IMR-90 (cell line): Measurements from ENCODE around the gene BAZ2A. TPM values are rescaled to one million over a fixed set of nuclear protein-coding genes. Genes with fewer than 3 reads are reported as not detected.

ENCODE experiments used
- ATAC-seq: fragments of 200-7000 bp; cut with Tn5 transposase; 2 replicates; pipeline ENCODE4 v1.9.1; 2020; ENCODE audit warnings: low read depth, mild to moderate bottlenecking, moderate library complexity
- BruUV-seq: library from RNA; stranded (reverse); fragments of 400-500 nt; replicated peaks from 2 replicates; lab custom pipeline; 2021; lab: Mats Ljungman, UMichigan
- CTCF ChIA-PET: fragments of 300-600 bp; formaldehyde crosslinking; extraction: SDS; loops from one replicate; lab custom pipeline; 2021; ENCODE audit warnings: antibody characterized with exemption; lab: Yijun Ruan, JAX
- POLR2A ChIA-PET: fragments of 300-600 bp; sonication (Branson Sonifier 250); formaldehyde crosslinking; loops from one replicate; lab custom pipeline; 2022; ENCODE audit warnings: antibody characterized with exemption; ENCODE audit not compliant: unreplicated experiment; lab: Charles Lee
- DNase-seq: peaks from one replicate; pipeline ENCODE4 v3.0.0; 2013
- H2AFZ ChIP-seq: replicated peaks from 2 replicates; pipeline ENCODE3; 2013; ENCODE audit warnings: low read length, mild to moderate bottlenecking; ENCODE audit not compliant: poor library complexity
- H2AK5ac ChIP-seq: 2 replicates; pipeline ENCODE4 v1.6.1; 2013; ENCODE audit warnings: low read depth, low read length, inconsistent platforms
- H2AK9ac ChIP-seq: replicated peaks from 2 replicates; pipeline ENCODE3; 2013; ENCODE audit warnings: mild to moderate bottlenecking, low read depth, low read length, moderate library complexity; ENCODE audit not compliant: poor library complexity
- H2BK120ac ChIP-seq: 2 replicates; pipeline ENCODE4 v1.6.1; 2013; ENCODE audit warnings: low read depth, low read length, inconsistent platforms
- H2BK15ac ChIP-seq: 3 replicates; pipeline ENCODE4 v1.6.1; 2013; ENCODE audit warnings: low read depth, low read length, inconsistent platforms
- H2BK20ac ChIP-seq: 2 replicates; pipeline ENCODE4 v1.6.1; 2013; ENCODE audit warnings: low read depth, mild to moderate bottlenecking, inconsistent platforms, low read length, moderate library complexity
- H2BK5ac ChIP-seq: 2 replicates; pipeline ENCODE4 v1.6.1; 2013; ENCODE audit warnings: mild to moderate bottlenecking, low read depth, low read length, inconsistent platforms; ENCODE audit not compliant: poor library complexity, severe bottlenecking
- H3K14ac ChIP-seq: replicated peaks from 2 replicates; pipeline ENCODE4 v1.6.1; 2013; ENCODE audit warnings: low read depth, low read length, inconsistent platforms
- H3K18ac ChIP-seq: 2 replicates; pipeline ENCODE4 v1.6.1; 2013; ENCODE audit warnings: low read depth, low read length, control low read depth
- H3K23ac ChIP-seq: 2 replicates; pipeline ENCODE4 v1.6.1; 2013; ENCODE audit warnings: low read depth, low read length, inconsistent platforms
- H3K27ac ChIP-seq: 2 replicates; pipeline ENCODE4 v1.5.1; 2013; ENCODE audit warnings: mild to moderate bottlenecking, control low read depth, low read length; ENCODE audit not compliant: insufficient read depth
- H3K27me3 ChIP-seq: 2 replicates; pipeline ENCODE4 v1.6.1; 2013; ENCODE audit warnings: low read length; ENCODE audit not compliant: control insufficient read depth, insufficient read depth
- H3K36me3 ChIP-seq: 2 replicates; pipeline ENCODE4 v1.6.1; 2013; ENCODE audit warnings: low read length, mixed read lengths; ENCODE audit not compliant: control insufficient read depth, insufficient read depth
- H3K4ac ChIP-seq: 2 replicates; pipeline ENCODE4 v1.6.1; 2013; ENCODE audit warnings: low read depth, low read length, inconsistent platforms
- H3K4me1 ChIP-seq: 2 replicates; pipeline ENCODE4 v1.6.1; 2013; ENCODE audit warnings: low read length, mixed read lengths; ENCODE audit not compliant: control insufficient read depth, insufficient read depth
- H3K4me2 ChIP-seq: 2 replicates; pipeline ENCODE4 v1.6.1; 2013; ENCODE audit warnings: low read depth, mild to moderate bottlenecking, control low read depth, low read length, moderate library complexity
- H3K4me3 ChIP-seq: 2 replicates; pipeline ENCODE4 v1.5.1; 2013; ENCODE audit warnings: low read depth, mild to moderate bottlenecking, control low read depth, low read length, moderate library complexity; ENCODE audit not compliant: insufficient read depth
- H3K56ac ChIP-seq: 2 replicates; pipeline ENCODE4 v1.6.1; 2013; ENCODE audit warnings: low read length, inconsistent platforms; ENCODE audit not compliant: insufficient read depth; ENCODE audit errors: extremely low read depth
- H3K79me1 ChIP-seq, 2 experiments: 2 replicates each; pipeline ENCODE4 v1.6.1; 2013; ENCODE audit warnings: low read length in 2 of 2, inconsistent platforms in 1 of 2, low read depth in 1 of 2
- H3K9ac ChIP-seq: 2 replicates; pipeline ENCODE4 v1.6.1; 2013; ENCODE audit warnings: low read depth, low read length, control low read depth
- H3K9me1 ChIP-seq: 2 replicates; pipeline ENCODE4 v1.6.1; 2013; ENCODE audit warnings: low read length, inconsistent platforms; ENCODE audit not compliant: insufficient read depth
- H3K9me3 ChIP-seq: 2 replicates; pipeline ENCODE4 v1.6.1; 2013; ENCODE audit warnings: low read length; ENCODE audit not compliant: control insufficient read depth, insufficient read depth
- H4K20me1 ChIP-seq: 2 replicates; pipeline ENCODE4 v1.6.1; 2013; ENCODE audit warnings: low read length, inconsistent platforms; ENCODE audit not compliant: insufficient read depth
- H4K5ac ChIP-seq: 2 replicates; pipeline ENCODE4 v1.6.1; 2013; ENCODE audit warnings: mild to moderate bottlenecking, low read depth, low read length, control low read depth
- H4K8ac ChIP-seq, 2 experiments: 2 replicates each; pipeline ENCODE4 v1.6.1; 2013; ENCODE audit warnings: low read depth in 2 of 2, low read length in 2 of 2, control low read depth in 1 of 2, inconsistent platforms in 1 of 2
- H4K91ac ChIP-seq: 2 replicates; pipeline ENCODE4 v1.6.1; 2013; ENCODE audit warnings: low read depth, low read length, inconsistent platforms; ENCODE audit not compliant: insufficient read depth
- BHLHE40 ChIP-seq: fragments of 150-350 bp; IDR thresholded peaks from 2 replicates; pipeline ENCODE4 v1.6.1; 2016; ENCODE audit warnings: mild to moderate bottlenecking, low read depth, low read length
- CEBPB ChIP-seq: IDR thresholded peaks from 2 replicates; pipeline ENCODE4 v1.6.1; 2012; ENCODE audit warnings: low read depth, low read length, improper control_type of control experiment
- WGBS, 2 experiments: methylation state at CpG; one replicate each; pipeline versions ENCODE4 v1.1.5 to v1.1.7; 2013; ENCODE audit warnings: missing lambda C conversion rate in 2 of 2; ENCODE audit not compliant: insufficient read length in 1 of 2; ENCODE audit errors: extremely low coverage in 2 of 2; 5-methylcytosine and 5-hydroxymethylcytosine counted together
- dilution Hi-C: fragments of 300-500 bp; cut with HindIII; formaldehyde crosslinking; loops from one replicate; pipeline ENCODE4 v1.14.3; 2018; ENCODE audit warnings: low sequenced_read_pairs; ENCODE audit not compliant: unreplicated experiment
- in situ Hi-C: fragments of 300-500 bp; cut with MboI; formaldehyde crosslinking; loops from 3 replicates; pipeline ENCODE4 v1.14.3; 2019; ENCODE audit warnings: low sequenced_read_pairs, inconsistent platforms, mixed read lengths
- intact Hi-C: fragments of 100-400 bp; cut with micrococcal nuclease; formaldehyde crosslinking; loops from 2 replicates; pipeline ENCODE4 v1.10.0; 2022
- polyA plus RNA-seq, 3 experiments: library from polyadenylated mRNA; depleted of rRNA; stranded (reverse); fragments of >200 nt; gene quantifications; 2 replicates each; pipeline ENCODE4 v1.2.3, GENCODE V29; 2012; ENCODE audit warnings: low replicate concordance in 1 of 3
- total RNA-seq: library from RNA; depleted of rRNA; stranded (reverse); fragments of >200 nt; gene quantifications from 2 replicates; pipeline ENCODE4 v1.2.3, GENCODE V29; 2012

Gene BAZ2A
- total and polyA plus RNA-seq, 2 of the 4 experiments (the other 2 are of a cell fraction) = 15.4 to 42.8 TPM

DNA sequence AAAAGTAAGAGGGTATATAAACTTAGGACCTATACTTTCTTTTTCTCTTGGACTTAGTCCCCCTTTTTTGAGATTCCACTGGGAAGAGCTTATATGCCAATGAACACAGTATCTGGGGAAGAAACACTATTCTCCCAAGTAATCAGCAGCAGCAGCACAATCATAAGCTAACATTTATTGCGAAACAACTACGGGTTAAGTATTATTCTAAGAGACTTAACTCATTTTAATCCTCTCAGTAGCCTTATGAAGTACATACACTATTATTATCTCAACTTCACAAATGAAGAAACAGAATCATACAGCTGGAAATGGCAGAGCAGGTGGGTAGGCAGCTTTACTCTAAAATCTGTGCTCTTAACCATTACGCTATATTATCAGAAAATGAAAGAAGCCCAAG lies 27.9 kb downstream of the BAZ2A start:
- Histone ChIP-seq H3K27ac (no peak overlapping the region), H2AK5ac (no peak overlapping the region), H2BK20ac (no peak overlapping the region), H4K20me1 (peaks cover under 1% of the 10 kb centered on the region; the same call in 1 of the 2 replicates), H3K23ac (no peak overlapping the region), H2BK120ac (no peak overlapping the region), H3K4ac (no peak overlapping the region), H3K27me3 (no peaks in the 10 kb centered on the region), H4K8ac (no peak overlapping the region), H2BK5ac (no peak overlapping the region), H4K5ac (no peak overlapping the region), H3K4me3 (no peak overlapping the region), H3K4me1 (no peaks in the 10 kb centered on the region), H3K36me3 (peaks cover 87% of the 10 kb centered on the region), H3K18ac (no peak overlapping the region), H2AFZ (no peak overlapping the region), H3K14ac (no peak overlapping the region), H3K56ac (no peak overlapping the region), H3K4me2 (no peak overlapping the region), H4K91ac (no peak overlapping the region), H2BK15ac (no peak overlapping the region), H2AK9ac (no peak overlapping the region), H3K9me3 (no peaks in the 10 kb centered on the region), H3K9me1 (0 out of 2 replicates have a peak, but pooled peaks cover 3% of the 10 kb centered on the region), H3K79me1 (peaks cover 0 to 19% of the 10 kb centered on the region in 2 experiments; a peak in 3 of 4 replicates), H3K9ac (no peak overlapping the region)
- no CpG with 5 or more reads among the region's 3 CpGs for WGBS, 2 experiments
- dilution Hi-C loops (no loop called here), intact Hi-C loops (no loop called here), in situ Hi-C loops (no loop called here)
- CTCF ChIA-PET = interaction anchor here (1.3 kb wide), 1 partner anchor 34 kb away, joined by 6 read pairs; no protein-coding TSS in a partner anchor
- ATAC-seq (no peak), DNase-seq (no peak)
- TF ChIP-seq BHLHE40 (no peak), CEBPB (peak; percentile 93)
- no TSS peak for BruUV-seq
- POLR2A ChIA-PET = no interaction called here
